Activated CD4-positive, alpha-beta T cell treated with anti-CD3 and anti-CD28 coated beads, Interleukin-2, amount 50 U/mL, for 48 hours (primary cell): Measurements from ENCODE around the gene TMEM92.
A peak's percentile ranks its signal among the peaks of the same experiment; 100 is the strongest.

Source experiments
- DNase-seq, 2 experiments: peaks; one replicate each; pipeline ENCODE4 v3.0.0-alpha.2; 2020

Gene TMEM92

GRCh38 chr17:50274142-50274896, at the start of gene TMEM92:
Gene TMEM92, plus strand, starts transcription at chr17:50274466. Its CDS starts 36 bp downstream, at chr17:50274502.
- DNase-seq = peak; percentile 22 to 33

GRCh38 chr17:50225701-50226240, 48.5 kb upstream of the TMEM92 start:
- no peak for DNase-seq

- DNase-seq = no peak
Observed at GRCh38 chr17:50234581-50234980, 39.7 kb upstream of the TMEM92 start.

GRCh38 chr17:50237901-50238300, 36.4 kb upstream of the TMEM92 start:
- no peak for DNase-seq

- no peak for DNase-seq
Observed at GRCh38 chr17:50238601-50239280, 35.5 kb upstream of the TMEM92 start.

- no peak for DNase-seq
Observed at GRCh38 chr17:50239937-50240336, 34.3 kb upstream of the TMEM92 start.

- no peak for DNase-seq
Observed at GRCh38 chr17:50240851-50241250, 33.4 kb upstream of the TMEM92 start.

GRCh38 chr17:50241431-50241830, 32.8 kb upstream of the TMEM92 start:
- DNase-seq = no peak

- no peak for DNase-seq
Observed at GRCh38 chr17:50244771-50245170, 29.5 kb upstream of the TMEM92 start.

GRCh38 chr17:50248255-50248654, 26.0 kb upstream of the TMEM92 start:
- DNase-seq = no peak

GRCh38 chr17:50252781-50253180, 21.5 kb upstream of the TMEM92 start:
- no peak for DNase-seq

- DNase-seq = no peak
Observed at GRCh38 chr17:50255766-50256635, 18.3 kb upstream of the TMEM92 start.

- no peak for DNase-seq
Observed at GRCh38 chr17:50256826-50257618, 17.2 kb upstream of the TMEM92 start.

GRCh38 chr17:50257676-50258224, 16.5 kb upstream of the TMEM92 start:
- DNase-seq = no peak

GRCh38 chr17:50258647-50259476, 15.4 kb upstream of the TMEM92 start:
- no peak for DNase-seq

- DNase-seq = no peak
Observed at GRCh38 chr17:50259477-50260324, 14.6 kb upstream of the TMEM92 start.

- no peak for DNase-seq
Observed at GRCh38 chr17:50260501-50260911, 13.8 kb upstream of the TMEM92 start.

GRCh38 chr17:50261051-50261915, 13.0 kb upstream of the TMEM92 start:
- DNase-seq = no peak
